Common myeloid progenitor, CD34-positive (primary cell): ENCODE measurements around the gene GABRG3.

Experiments
- CTCF ChIA-PET: fragments of 350-600 bp; sonication (Branson Sonifier 250); formaldehyde crosslinking; loops from one replicate; lab custom pipeline; 2021; ENCODE audit warnings: antibody characterized with exemption; lab: Charles Lee
- POLR2A ChIA-PET: fragments of 350-600 bp; sonication (Branson Sonifier 250); formaldehyde crosslinking; loops from one replicate; lab custom pipeline; 2021; ENCODE audit warnings: antibody characterized with exemption; lab: Charles Lee
- DNase-seq, 3 donors: peaks; one replicate each; pipeline versions ENCODE4 v3.0.0 to v3.0.0-alpha.2; 2013
- H3K27ac ChIP-seq, 2 experiments: 1 replicate in 1 of 2; 2 replicates in 1 of 2; pipeline ENCODE4 v1.7.0; 2013; ENCODE audit warnings: inconsistent platforms in 2 of 2, low read length in 2 of 2, mild to moderate bottlenecking in 2 of 2, low read depth in 1 of 2, moderate library complexity in 1 of 2; ENCODE audit not compliant: severe bottlenecking in 2 of 2, insufficient read depth in 1 of 2, poor library complexity in 1 of 2
- H3K27me3 ChIP-seq, 5 experiments: replicated peaks in 2 of 5; 1 replicate in 3 of 5; 2 replicates in 2 of 5; pipeline versions ENCODE4 v1.6.1 to v1.7.0; 2013; ENCODE audit warnings: low read length in 4 of 5, mild to moderate bottlenecking in 2 of 5, moderate library complexity in 2 of 5, inconsistent platforms in 1 of 5; ENCODE audit not compliant: insufficient read depth in 5 of 5, control insufficient read depth in 4 of 5
- H3K36me3 ChIP-seq, 4 experiments: 1 replicate in 2 of 4; 2 replicates in 2 of 4; pipeline versions ENCODE4 v1.6.1 to v1.7.0; 2013; ENCODE audit warnings: low read length in 3 of 4, control low read depth in 1 of 4, mild to moderate bottlenecking in 1 of 4; ENCODE audit not compliant: control insufficient read depth in 4 of 4, insufficient read depth in 4 of 4
- H3K4me1 ChIP-seq, 4 experiments: 1 replicate in 3 of 4; 2 replicates in 1 of 4; pipeline versions ENCODE4 v1.6.1 to v1.7.1; 2013; ENCODE audit warnings: low read length in 3 of 4, mild to moderate bottlenecking in 3 of 4, control low read depth in 1 of 4, inconsistent platforms in 1 of 4, moderate library complexity in 1 of 4; ENCODE audit not compliant: control insufficient read depth in 4 of 4, insufficient read depth in 4 of 4; ENCODE audit errors: control extremely low read depth in 1 of 4
- H3K4me3 ChIP-seq, 7 experiments: 1 replicate in 4 of 7; 2 replicates in 3 of 7; pipeline versions ENCODE4 v1.5.1 to v1.7.0; 2013; ENCODE audit warnings: mild to moderate bottlenecking in 7 of 7, low read length in 6 of 7, moderate library complexity in 6 of 7, inconsistent platforms in 2 of 7, low read depth in 2 of 7, control low read depth in 1 of 7; ENCODE audit not compliant: insufficient read depth in 4 of 7, control insufficient read depth in 1 of 7; ENCODE audit errors: extremely low read depth in 1 of 7
- H3K9me3 ChIP-seq, 5 experiments: 1 replicate in 4 of 5; 2 replicates in 1 of 5; pipeline versions ENCODE4 v1.6.1 to v1.7.1; 2013; ENCODE audit warnings: low read length in 4 of 5, mild to moderate bottlenecking in 2 of 5, inconsistent platforms in 1 of 5, low read depth in 1 of 5, moderate library complexity in 1 of 5; ENCODE audit not compliant: control insufficient read depth in 4 of 5, insufficient read depth in 2 of 5; ENCODE audit errors: control extremely low read depth in 1 of 5
- WGBS: methylation state at CpG from one replicate; pipeline ENCODE4 v1.1.5; 2013; ENCODE audit not compliant: insufficient coverage; 5-methylcytosine and 5-hydroxymethylcytosine counted together

GABRG3 gene

DNA sequence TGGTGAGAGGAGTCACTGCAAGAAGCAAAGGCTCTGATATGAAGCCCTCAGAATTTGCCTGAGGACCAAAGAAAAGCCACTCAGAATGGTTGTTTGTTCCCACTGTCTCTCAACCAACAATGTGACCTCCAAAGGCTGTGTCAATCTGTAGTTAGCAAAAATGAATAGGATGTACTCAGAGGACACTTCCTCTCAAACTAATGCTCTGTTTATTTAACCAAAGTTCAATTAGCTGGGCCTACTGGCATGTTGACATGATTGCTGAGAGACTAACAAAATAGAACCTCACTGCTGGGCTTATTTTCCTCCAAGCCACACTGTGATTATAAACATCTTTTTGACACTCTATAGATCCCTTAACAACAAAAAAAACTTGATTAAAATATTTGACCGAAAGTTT, 605.6 kb downstream of the GABRG3 start:
- H3K9me3 ChIP-seq = peaks cover 0 to 5% (median 3%) of the 10 kb centered on the region in 5 experiments
- no peak overlapping the region for H3K4me3 ChIP-seq
- no peak overlapping the region for H3K27ac ChIP-seq
- ChIA-PET POLR2A (no interaction called here), CTCF (no interaction called here)
- H3K27me3 ChIP-seq = no peaks in the 10 kb centered on the region
- no peaks in the 10 kb centered on the region for H3K36me3 ChIP-seq
- WGBS = no CpG with 5 or more reads among the region's 1 CpG
- H3K4me1 ChIP-seq = no peaks in the 10 kb centered on the region
- no peak for DNase-seq

DNA sequence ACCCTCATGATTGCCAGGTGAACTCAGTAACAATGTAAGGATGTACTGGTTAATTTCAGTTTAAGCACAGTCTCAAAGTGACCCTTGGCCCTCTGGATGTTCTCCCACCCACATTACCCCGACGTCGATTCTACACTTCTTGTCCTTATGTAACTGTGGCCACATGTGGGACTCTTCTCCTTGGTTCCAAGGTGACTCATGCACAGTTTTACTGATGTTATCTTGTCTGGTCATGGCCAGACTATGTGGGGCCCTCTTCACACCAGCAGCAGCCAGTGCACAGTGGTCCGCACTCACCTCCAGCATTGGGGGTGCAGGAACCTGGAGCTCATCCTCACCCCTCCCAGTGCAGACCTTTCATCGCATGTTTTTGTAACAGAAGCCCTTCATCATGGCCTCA, 608.8 kb downstream of the GABRG3 start:
- POLR2A ChIA-PET = no interaction called here
- no peaks in the 10 kb centered on the region for H3K4me1 ChIP-seq
- no peak for DNase-seq
- 100% methylated on average over 5 of the region's 5 CpGs for WGBS
- CTCF ChIA-PET = no interaction called here
- H3K4me3 ChIP-seq = no peak overlapping the region
- no peaks in the 10 kb centered on the region for H3K36me3 ChIP-seq
- no peaks in the 10 kb centered on the region for H3K27me3 ChIP-seq
- peaks cover 0 to 5% (median 1%) of the 10 kb centered on the region in 5 experiments for H3K9me3 ChIP-seq
- H3K27ac ChIP-seq = no peak overlapping the region

DNA sequence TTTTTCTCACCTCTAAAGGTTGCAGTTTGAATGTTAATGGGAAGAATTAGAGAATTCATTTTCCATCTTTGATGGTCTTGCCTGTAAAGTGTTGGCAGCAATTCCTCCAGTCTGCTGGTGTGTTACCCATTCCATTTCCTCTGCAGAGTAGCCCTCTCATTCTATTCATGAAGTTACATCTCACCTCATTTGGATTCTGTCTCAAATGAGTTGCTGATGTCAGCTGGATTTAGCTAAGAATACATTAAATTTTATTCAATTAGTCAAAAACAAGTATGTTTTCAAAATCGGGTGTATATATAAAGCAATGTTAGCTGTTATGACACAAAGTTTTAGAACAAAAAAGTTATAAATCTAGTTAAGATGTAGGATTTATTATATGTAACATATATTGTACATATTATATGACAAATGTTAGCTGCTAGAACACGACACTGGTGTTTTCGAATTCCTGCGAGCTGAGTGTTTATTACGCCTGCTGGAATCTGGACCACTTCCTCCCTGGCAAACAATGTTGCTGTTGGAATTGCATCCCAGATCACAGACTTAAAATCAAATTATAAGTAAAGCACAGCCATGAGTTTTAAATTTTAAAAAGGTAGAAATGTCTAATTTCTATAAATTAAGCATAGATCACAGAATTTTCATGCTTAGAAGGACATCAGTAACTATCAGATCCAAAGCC, 611.9 kb downstream of the GABRG3 start:
- no peaks in the 10 kb centered on the region for H3K36me3 ChIP-seq
- peaks cover 0 to 6% (median 2%) of the 10 kb centered on the region in 5 experiments for H3K27me3 ChIP-seq
- ChIA-PET CTCF (no interaction called here), POLR2A (no interaction called here)
- no peak overlapping the region for H3K4me3 ChIP-seq
- H3K9me3 ChIP-seq = peaks cover 0 to 5% (median 1%) of the 10 kb centered on the region in 5 experiments
- no peak for DNase-seq
- no peak overlapping the region for H3K27ac ChIP-seq
- H3K4me1 ChIP-seq = no peaks in the 10 kb centered on the region
- no CpG with 5 or more reads among the region's 5 CpGs for WGBS

DNA sequence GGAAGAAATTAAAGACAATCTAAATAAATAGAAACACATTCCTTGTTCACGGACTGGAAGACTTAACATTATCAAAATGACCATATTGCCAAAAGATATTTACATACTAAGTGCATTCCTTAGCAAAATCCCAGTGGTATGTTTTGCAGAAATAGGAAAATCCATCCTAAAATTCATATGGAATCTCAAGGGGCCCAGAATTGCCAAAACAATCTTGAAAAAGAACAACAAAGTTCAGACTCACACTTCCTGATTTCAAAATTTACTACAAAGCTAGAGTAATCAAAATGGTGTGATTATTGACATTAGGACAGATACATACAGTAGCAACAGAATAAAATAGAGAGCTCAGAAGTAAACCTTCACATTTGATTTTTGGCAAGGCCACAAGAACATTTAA, 612.7 kb downstream of the GABRG3 start:
- DNase-seq = no peak
- Histone ChIP-seq H3K27me3 (peaks cover 0 to 8% (median 3%) of the 10 kb centered on the region in 5 experiments), H3K4me1 (no peaks in the 10 kb centered on the region), H3K27ac (no peak overlapping the region), H3K36me3 (no peaks in the 10 kb centered on the region), H3K4me3 (no peak overlapping the region), H3K9me3 (peaks cover 0 to 5% (median under 1%) of the 10 kb centered on the region in 5 experiments)
- 100% methylated on average over 1 of the region's 1 CpG for WGBS
- ChIA-PET CTCF (no interaction called here), POLR2A (no interaction called here)

DNA sequence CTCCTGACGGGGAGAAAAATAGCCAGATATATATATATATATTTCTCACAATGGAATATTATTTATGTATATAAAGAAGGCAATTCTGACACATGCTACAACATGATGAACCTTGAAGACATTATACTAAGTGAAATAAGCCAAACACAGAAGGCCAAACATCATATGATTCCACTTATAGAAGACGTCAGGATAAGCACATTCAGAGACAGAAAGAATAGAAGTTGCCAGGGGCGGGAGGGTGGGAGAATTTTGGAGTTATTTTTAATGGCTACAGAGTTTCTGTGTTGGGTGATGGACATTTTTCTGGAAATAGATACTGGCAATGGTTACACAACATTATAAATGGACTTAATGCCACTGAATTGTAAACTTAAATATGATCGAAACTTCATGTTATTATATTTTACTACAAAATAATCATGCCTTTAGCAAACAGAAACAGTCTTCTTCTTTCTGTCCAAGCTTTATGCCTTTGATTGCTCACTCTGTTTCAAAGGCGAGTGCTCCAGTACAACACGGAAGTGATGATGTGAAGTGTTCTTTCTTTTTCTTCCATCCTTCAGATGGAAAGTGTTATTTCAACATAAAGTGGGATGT, 614.2 kb downstream of the GABRG3 start:
- Histone ChIP-seq H3K27ac (no peak overlapping the region), H3K4me1 (no peaks in the 10 kb centered on the region), H3K27me3 (peaks cover 0 to 12% (median 3%) of the 10 kb centered on the region in 5 experiments), H3K36me3 (no peaks in the 10 kb centered on the region), H3K9me3 (no peaks in the 10 kb centered on the region), H3K4me3 (no peak overlapping the region)
- CTCF ChIA-PET = no interaction called here
- WGBS = 100% methylated on average over 2 of the region's 6 CpGs
- no peak for DNase-seq
- POLR2A ChIA-PET = no interaction called here

DNA sequence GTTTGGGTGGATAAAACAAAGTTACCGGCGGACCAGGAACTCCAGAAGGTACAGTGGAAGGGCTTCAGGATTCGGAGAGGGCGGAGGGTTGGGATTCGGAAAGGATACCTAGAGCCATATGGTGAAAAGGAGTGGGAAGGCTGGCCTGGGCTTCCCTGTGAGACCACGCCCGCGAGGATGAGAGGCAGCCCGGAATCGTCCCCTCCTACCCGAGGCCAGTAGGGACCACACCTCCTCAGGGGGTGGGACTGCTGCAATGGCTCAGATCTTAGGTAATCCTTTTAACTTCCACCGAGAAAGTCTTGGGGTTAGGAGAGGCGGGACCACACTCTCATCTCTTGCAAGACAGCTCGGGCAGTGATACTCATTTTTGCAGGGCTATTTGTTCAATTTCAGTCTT, 616.8 kb downstream of the GABRG3 start:
- H3K9me3 ChIP-seq = no peaks in the 10 kb centered on the region
- POLR2A ChIA-PET = no interaction called here
- H3K36me3 ChIP-seq = no peaks in the 10 kb centered on the region
- no peak for DNase-seq
- no peaks in the 10 kb centered on the region for H3K4me1 ChIP-seq
- CTCF ChIA-PET = no interaction called here
- peaks cover 0 to 12% (median 3%) of the 10 kb centered on the region in 5 experiments for H3K27me3 ChIP-seq
- H3K4me3 ChIP-seq = no peak overlapping the region
- 27% methylated on average over 7 of the region's 14 CpGs for WGBS
- no peak overlapping the region for H3K27ac ChIP-seq

DNA sequence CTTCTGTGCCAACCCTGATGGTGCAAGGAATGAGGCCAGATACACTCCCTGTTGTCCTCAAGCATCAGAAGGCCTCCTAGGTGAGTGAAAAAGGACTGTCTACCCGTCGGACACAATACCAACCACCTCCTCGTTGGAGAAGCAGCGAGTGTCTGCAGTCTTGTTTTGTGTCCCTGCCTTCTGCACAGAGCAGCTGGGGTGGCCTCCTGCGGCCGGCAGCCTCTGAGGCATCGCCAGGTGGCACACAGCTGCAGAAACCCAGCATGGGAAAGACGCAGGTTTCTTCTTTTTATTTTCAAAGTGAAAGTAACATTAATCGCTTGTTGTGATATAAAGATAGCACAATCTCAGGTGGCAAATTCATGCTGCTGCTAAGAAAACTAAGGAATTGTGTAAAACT, 618.3 kb downstream of the GABRG3 start:
- H3K27me3 ChIP-seq = peaks cover 0 to 12% (median 3%) of the 10 kb centered on the region in 5 experiments
- no peaks in the 10 kb centered on the region for H3K9me3 ChIP-seq
- WGBS = 91% methylated on average over 9 of the region's 9 CpGs
- POLR2A ChIA-PET = no interaction called here
- H3K4me1 ChIP-seq = no peaks in the 10 kb centered on the region
- H3K27ac ChIP-seq = no peak overlapping the region
- no peaks in the 10 kb centered on the region for H3K36me3 ChIP-seq
- CTCF ChIA-PET = no interaction called here
- no peak for DNase-seq
- no peak overlapping the region for H3K4me3 ChIP-seq
